ENCODE measurements around the gene GHRH.

The GHRH gene

GRCh38 chr20:37226889-37227288, 34.7 kb downstream of the GHRH start:
- no peak overlapping the region for H3K4me3 ChIP-seq (ENCODE audit: low read length)
- DNase-seq (ENCODE audit: low read depth), result no peak
- no peak for TF ChIP-seq CTCF (conservative IDR thresholded peaks at IDR 0.05; ENCODE audit: low read depth, low read length)

- no peak for DNase-seq (ENCODE audit: low read depth)
- TF ChIP-seq CTCF (conservative IDR thresholded peaks at IDR 0.05; ENCODE audit: low read depth, low read length), result no peak
Observed at GRCh38 chr20:37225146-37225545, 36.5 kb downstream of the GHRH start.

GRCh38 chr20:37223053-37223452, 38.6 kb downstream of the GHRH start:
- H3K4me3 ChIP-seq (ENCODE audit: low read length), result no peak overlapping the region
- no peak for DNase-seq (ENCODE audit: low read depth)
- TF ChIP-seq CTCF (conservative IDR thresholded peaks at IDR 0.05; ENCODE audit: low read depth, low read length), result no peak

More at GRCh38 chr20:37225146-37225545, 36.5 kb downstream of the GHRH start:
- no peak overlapping the region for H3K4me3 ChIP-seq (ENCODE audit: low read length)

DNA sequence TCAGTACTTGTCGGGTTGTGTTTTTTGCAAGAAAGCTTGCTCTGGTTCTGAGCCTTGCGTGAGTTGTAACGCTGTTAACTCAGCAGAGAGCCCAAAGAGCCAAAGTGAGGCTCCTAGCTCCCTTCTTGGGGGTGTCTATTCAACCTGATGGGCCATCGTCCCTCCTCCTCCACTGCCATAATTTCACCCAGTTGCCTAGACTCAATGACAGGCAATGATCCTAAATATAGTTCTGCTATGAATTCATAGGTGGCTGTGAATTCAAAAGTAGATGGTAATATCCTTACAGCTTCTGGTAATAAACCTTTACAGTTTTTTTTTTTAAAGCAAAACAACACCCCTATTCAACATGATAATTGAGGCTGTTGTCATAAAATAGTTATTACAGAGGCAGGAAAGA, 39.5 kb downstream of the GHRH start:
- no peak for TF ChIP-seq CTCF (conservative IDR thresholded peaks at IDR 0.05; ENCODE audit: low read depth, low read length)
- DNase-seq (ENCODE audit: low read depth), result no peak
- H3K4me3 ChIP-seq (ENCODE audit: low read length), result no peak overlapping the region

DNA sequence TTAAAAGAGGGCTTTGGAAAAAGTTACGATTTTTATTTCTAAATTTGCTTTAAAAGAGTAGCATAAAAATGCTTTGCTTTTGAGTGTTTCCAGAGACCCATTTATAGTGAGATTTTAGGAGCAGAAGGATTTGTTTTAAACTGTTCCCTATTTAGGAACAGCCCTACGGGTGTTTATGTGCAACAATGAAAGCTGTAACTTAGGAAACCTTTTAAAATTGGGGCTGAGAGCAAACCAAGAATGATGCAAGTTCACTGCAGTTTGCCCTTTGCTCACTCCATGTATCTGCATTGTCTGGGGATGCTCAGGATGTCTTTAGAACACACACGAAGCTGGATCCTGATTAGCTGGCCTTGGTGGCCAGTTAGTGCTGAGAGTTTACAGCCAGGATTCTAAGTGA, 40.9 kb downstream of the GHRH start:
- DNase-seq (ENCODE audit: low read depth), result no peak
- H3K4me3 ChIP-seq (ENCODE audit: low read length), result no peak overlapping the region
- TF ChIP-seq CTCF (conservative IDR thresholded peaks at IDR 0.05; ENCODE audit: low read depth, low read length), result no peak

- no peak for TF ChIP-seq CTCF (conservative IDR thresholded peaks at IDR 0.05; ENCODE audit: low read depth, low read length)
- H3K4me3 ChIP-seq (ENCODE audit: low read length), result no peak overlapping the region
- no peak for DNase-seq (ENCODE audit: low read depth)
Observed at GRCh38 chr20:37219751-37220668, 41.6 kb downstream of the GHRH start.

DNA sequence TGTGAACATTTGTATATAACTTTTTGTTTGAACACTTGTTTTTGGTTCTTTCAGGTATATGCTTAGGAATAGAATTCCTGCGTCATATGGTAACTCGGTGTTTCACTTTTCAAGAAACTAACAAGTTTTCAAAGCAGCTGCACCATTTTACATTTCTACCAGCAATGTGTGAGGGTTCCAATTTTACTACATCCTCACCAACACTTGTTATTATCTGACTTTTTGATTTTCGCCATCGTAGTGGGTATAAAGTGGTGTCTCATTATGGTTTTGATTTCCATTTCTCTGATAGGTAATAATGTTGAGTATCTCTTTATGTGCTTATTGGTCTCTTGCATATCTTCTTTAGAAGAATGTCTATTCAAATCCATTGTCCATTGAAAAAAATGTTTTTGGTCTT, 42.6 kb downstream of the GHRH start:
- no peak for DNase-seq (ENCODE audit: low read depth)
- H3K4me3 ChIP-seq (ENCODE audit: low read length), result no peak overlapping the region
- no peak for TF ChIP-seq CTCF (conservative IDR thresholded peaks at IDR 0.05; ENCODE audit: low read depth, low read length)

Data from retinal pigment epithelial cell (primary cell).